ENCODE measurements around the gene EGLN1.
A peak's percentile ranks its signal among the peaks of the same experiment; 100 is the strongest.

Gene EGLN1

DNA sequence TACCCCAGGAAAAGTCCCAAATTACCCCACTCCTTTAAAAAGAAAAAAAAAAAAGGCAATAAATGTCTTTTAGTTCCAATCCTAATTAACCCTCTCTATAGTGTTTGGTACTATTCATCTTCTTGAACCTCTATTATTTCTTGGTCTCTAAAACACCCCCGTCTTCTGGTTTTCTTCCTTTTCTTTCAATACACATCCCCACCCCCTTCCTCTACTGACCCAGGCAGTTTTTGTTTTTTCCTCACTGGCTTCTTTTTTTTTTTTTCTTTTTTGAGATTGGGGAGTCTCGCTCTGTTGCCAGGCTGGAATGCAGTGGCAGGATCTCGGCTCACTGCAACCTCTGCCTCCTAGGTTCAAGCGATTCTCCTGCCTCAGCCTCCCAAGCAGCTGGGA, 26.1 kb downstream of the EGLN1 start:
- DNase-seq (ENCODE audit: low spot score): no peak

DNA sequence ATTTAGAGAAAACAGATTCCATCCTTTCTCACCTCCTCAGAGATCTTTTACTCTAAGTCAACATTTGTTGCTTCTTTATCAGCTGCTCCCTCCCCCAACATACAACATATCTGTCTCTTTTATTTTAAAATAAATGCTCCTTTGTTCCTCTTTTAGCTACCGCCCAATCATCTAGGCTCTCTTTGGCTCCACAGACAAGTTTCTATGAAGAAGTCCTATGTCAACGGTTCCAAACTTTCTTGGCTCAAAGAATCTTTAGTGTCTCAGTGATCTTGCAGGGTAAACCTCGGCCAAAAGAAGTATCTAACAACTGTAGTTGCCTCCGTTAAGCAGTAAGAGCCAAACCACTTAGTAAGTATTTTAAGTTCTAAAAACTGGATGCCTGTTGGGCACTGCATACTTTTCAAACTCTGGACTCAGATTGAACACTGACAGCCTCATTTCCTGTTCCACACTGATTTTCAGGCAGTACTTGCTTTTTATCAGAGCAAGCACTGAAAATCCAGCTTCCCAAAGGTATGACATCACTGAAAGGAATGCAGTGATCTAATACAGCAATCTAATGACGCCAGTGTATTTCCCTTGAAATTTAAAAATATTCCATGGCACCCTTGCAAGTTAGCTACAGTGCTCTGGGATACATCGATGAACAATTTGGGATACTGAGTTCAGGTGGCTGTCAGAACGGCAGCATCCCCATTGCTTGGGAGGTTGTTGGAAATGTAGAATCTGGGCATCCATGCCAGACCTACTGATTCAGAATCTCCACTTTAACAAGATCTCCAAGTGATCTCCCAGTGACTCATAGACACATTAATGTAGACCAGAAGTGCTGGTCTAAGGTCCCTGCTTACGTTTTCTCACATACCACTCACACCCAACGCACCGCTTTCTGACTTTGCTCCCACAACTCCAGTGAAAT, 26.8 kb downstream of the EGLN1 start:
- peak; percentile 88 for DNase-seq (ENCODE audit: low spot score)

DNA sequence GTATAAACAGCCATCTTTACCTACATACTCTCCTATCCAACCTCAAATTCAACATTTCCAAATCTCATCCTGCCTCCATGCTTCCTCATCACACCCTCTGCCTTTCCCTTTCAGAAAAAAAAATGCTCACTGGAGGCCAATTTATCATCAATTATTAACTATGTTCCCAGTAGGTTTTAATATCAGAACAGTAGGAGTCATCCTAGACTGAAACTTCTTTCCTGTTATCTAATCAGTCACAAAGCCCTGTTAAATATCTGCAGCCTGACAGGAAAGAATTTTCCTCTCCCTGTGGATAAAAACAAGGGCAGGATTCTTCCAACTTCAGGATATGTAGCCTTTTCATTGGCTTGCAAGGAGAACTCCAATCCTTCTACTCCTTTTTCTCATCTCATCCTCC, 28.4 kb downstream of the EGLN1 start:
- DNase-seq (ENCODE audit: low spot score): no peak

DNA sequence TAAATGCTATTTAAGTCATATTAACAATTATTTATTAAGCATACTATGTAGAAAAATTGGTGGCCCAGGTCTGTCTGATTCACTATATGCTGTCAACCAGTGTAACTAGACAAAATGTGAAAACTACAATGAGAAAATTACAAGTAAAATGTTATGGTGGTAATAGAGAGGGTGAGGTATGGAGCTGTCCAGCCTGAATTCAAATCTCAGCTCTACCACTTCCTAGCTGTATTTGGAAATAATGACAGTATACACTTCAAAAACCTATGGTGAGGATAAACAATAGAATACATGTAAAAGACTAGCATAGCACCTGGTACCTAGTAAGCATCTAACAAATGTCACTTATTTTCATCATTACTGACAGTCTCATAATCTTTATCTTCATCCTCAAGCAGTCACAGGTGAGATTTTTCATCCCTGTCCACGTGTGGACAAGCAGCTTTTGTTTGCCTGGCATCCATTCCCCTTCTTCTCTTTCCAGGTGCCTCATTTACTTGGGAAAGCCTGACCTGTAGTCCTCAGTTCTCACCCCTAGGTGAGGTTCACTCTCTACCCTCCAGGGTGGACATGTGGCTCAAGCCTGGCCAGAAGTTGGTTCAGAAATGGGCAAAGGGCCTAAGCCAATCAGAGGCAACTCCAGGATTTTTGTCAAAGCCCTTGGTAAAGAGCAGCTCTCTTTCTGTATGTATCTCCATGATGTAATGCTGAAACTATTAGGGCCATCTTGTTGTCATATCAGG, 29.5 kb downstream of the EGLN1 start:
- DNase-seq (ENCODE audit: low spot score): no peak

DNA sequence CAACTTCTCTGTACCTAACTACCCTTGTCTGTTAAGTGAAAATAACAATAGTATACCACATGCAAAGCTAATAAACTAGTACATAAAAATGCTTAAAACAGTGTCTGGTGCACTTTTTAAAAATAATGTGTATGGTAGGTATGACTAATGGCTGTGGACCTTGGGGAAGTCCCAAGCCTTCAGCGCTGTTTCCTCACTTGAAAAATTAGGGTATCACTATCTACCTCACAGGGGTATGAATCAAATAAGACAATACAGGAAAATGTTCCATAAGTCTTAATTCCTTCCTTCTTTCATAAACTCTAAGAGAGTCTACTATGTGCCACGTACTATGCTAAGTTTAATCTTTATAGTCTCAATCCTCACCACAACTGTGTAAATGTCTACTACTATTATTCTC, 32.0 kb downstream of the EGLN1 start:
- DNase-seq (ENCODE audit: low spot score): no peak

DNA sequence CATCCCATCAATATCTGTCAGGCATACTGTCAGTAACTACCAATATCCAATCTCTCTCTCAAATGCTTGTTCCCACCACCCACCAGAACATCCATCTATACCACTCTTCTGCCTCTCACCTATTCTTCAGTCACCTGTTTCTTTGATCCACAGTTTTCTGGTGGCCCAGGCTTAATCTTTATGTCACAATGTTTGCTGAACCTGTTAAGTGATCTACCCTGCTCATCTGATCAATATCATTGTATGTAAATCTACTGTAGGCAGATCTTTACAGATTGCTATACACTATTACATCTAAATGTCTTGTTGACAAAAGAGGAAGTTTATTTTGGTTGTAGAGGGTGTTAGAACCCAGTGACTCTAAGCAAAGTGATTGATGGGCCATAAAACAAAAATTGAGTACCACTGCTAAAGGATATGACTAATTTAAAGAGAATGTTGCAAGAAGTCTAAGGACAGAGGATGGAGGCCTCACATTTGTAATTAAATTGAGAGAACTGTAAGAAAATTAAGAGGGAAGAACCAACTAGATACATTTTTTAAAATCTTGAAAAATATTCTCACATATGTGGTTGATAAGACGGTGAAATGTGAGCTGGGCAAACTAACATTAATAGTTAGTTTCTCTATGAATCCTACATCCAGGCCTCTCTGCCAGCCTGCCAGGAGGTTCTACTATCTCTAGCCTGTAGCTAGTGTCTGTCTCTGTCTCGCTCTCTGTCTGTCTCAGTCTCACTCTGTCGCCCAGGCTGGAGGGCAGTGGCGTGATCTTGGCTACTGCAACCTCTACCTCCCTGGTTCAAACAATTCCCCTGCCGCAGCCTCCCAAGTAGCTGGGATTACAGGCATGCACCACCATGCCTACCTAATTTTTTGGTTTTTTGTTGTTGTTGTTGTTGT, 34.1 kb downstream of the EGLN1 start:
- DNase-seq (ENCODE audit: low spot score): no peak

DNA sequence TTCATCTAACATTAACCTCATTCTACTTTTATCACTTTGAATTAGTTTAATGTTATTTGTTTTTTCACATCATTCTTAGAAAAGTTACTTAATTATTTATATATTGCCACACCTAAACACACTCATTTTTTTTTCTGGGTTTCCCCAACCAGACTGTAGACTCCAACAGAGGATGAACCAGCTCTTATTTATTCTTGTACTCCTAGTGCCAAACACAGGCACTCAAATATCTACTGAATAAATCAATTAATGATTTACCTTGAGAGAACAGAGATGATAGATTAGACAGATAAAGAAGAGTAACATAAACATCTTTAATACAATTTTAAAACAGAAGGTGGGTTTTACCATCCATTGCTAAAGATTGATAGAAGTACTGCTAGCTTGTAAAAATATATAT, 35.6 kb downstream of the EGLN1 start:
- no peak for DNase-seq (ENCODE audit: low spot score)

DNA sequence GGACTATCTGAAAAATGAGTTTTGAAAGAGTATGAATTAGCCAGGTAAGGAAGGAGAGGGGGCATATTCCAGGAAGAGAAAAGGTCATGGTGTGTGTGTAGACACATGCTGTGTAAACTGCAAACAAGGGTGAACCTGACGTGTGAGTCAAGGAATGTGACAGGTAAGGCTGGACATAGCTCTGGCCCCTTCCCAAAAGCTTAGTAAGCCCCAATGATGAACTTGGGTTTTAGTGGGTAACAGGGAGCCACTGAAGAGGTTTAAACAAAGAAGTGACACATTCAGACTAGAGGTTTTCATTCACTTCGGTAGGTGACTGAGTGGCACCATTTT, 36.7 kb downstream of the EGLN1 start:
- no peak for DNase-seq (ENCODE audit: low spot score)

DNA sequence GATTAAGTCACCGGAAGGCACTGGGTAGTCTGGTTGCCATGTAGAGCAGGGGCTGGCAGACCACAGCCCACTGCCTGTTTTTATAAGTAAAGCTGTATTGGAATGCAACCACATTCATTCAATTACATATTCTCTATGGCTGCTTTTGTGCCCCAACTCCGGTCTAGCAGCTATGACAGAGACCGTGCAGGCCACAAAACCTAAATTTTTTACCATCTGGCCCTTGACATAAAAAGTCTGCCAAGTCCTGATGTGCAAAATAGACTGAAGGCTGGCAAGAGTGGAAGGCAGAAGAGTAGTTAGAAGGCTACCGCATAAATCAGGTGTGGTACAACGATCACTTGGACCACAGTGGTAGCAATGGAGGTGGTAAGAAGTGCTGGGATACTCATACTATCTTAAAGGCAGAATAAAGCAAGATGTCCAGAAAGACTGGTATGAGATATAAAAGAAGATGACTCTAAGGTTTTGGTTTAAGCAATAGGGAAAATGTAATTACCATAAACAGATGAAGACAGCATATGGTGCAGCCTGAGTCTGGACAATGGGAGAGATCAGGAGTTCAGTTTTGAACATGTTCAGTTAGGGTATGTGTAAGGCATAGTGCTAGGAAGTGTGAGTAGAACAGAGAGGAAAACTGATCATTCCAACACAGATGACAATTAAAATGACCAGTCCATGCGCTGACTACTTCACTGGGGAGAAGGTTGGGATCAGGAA, 37.2 kb downstream of the EGLN1 start:
- DNase-seq (ENCODE audit: low spot score): no peak

DNA sequence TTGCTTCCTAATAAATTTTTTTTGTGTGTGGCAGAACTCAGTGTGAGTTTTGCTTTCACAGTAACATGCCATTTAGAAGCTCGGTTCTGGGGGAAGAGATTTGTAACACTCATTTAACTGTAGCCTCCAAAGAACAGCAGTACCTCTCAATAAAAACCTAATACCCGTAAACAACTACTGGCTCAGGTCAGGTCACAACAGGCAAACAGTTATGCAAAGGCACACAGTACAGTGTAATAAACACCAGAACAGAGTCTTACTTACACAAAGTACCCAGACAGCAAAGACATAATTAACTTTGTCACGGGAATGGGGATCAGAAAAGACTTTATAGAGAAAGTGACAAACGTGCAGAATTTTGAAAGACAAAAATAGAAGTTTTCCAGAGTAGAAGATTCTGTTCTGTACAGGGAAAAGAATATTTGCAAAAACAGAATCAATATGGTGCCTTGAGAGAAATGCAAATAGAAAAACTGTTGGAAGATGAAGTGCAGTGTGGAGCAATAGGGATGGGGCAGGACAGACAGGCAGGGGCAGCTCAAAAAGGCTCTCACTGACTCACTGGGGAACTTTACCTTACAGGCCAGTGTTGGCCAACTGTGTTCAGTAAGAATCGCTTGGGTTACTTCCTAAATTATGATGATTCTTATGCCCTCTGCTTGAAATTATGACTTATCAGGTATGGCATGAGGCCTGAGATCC, 38.8 kb downstream of the EGLN1 start:
- DNase-seq (ENCODE audit: low spot score): no peak

DNA sequence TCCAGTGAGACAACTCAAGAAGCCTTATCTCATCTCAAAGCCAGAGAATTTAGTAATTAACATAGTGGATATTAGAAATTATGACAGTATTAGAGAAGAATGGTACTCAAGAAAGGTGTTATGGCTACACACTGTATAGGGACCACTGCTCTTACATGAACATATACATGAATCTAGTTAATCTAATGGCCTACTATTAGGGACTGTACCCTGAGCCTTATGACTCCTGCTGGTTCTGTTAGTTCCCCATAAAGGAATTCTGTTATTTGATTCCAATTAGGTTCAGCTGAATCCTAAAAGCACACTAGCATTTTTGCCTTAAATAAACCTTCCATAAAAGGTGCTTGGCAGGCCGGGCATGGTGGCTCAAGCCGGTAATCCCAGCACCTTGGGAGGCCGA, 39.7 kb downstream of the EGLN1 start:
- no peak for DNase-seq (ENCODE audit: low spot score)

DNA sequence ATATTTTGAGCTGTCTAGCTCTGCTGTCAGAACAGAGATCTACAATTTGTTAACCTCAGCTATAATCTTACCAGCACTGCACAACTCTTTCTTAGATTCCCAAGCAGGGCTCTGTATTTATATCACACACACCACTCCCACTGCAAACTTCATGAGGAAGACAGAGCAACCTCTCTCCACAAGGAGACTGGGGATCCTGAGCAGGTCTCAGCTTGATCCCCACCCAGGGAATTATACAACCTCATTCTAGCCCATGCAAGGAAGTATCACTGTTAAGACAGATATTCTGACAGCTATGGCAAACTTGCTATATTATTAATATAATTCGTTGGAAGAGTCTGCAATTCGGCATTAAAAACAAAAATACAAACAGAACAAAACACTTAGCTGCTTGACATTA, 40.4 kb downstream of the EGLN1 start:
- DNase-seq (ENCODE audit: low spot score): no peak

DNA sequence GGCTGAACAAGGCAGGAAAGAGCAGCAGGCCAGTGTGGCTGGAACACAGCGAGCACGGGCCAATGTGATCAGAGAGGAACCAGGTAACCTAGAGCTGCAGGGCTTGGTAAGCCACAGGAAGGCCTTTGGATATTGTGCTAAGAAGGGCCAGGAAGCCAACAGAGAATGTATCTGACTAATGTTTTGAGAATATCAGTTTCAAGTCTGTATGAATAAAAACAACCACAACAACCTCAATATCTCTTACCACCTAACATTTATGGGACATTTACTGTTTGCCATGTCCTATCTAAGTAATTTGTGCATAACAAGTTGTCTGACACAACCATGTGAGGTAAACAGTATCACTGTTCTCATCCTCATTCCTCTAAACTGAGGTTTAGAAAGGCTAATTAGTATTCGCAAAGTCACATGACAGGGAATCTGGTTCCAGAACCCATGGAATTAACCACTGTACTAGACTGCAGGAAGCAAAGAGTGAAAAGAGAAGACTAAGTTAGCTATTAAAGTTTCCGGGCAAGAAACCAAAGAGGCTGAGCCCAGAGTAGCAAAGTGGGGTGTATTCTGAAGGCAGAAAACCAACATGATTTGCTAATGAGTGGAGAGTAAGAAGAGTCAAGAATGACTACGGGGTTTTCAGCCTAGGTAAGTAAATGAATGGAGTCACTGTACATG, 45.1 kb downstream of the EGLN1 start:
- no peak for DNase-seq (ENCODE audit: low spot score)

DNA sequence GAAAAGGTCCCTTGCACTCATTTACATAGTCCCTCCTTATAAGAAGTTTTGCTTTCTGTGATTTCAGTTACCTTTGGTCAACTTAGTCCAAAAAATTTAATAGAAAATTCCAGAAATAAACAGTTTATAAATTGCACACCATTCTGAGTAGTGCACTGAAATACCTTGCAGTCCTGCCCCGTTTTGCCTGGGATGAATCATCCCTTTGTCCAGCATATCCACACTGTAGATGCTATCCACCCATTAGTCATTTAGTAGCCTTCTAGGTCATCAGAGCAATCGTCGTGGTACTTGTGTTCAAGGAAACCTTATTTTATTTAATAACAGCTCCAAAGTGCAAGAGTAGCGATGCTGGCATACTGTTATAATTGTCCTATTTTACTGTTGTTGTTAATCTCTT, 46.0 kb downstream of the EGLN1 start:
- no peak for DNase-seq (ENCODE audit: low spot score)

DNA sequence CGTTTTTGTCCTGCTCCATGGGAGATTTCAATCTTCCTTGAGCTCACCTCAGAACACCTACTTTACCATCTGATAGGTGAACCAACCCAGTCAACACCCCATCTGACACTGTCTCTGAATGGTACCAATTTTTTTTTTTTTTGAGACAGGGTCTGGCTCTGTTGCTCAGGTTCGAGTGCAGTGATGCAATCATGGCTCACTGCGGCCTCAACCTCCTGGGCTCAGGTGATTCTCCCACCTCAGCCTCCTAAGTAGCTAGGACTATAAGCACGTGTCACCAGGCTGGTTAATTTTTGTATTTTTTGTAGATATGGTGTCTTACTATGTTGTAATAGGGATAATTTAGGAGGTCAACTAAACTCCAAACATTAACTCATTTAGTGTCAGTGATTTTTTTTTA, 47.7 kb downstream of the EGLN1 start:
- DNase-seq (ENCODE audit: low spot score): no peak

DNA sequence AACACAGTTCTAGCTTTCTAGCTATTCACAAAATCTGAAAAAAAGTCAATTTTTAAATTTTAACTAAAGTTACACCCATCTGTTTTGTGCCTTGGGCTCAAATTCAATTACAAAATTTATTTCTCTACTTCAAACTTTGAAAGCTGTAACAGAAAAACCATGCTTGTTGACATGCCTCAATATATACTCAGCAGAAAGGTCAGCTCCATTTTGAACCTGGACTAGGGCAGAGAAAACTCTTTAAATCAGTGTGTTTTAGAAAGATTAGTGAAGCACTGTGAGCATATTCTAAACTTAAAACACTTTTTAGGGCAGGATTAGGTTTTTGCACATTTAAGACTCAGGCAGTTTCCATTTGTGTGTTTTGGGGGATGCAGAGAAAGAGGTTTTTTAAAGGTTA, 49.6 kb downstream of the EGLN1 start:
- no peak for DNase-seq (ENCODE audit: low spot score)

DNA sequence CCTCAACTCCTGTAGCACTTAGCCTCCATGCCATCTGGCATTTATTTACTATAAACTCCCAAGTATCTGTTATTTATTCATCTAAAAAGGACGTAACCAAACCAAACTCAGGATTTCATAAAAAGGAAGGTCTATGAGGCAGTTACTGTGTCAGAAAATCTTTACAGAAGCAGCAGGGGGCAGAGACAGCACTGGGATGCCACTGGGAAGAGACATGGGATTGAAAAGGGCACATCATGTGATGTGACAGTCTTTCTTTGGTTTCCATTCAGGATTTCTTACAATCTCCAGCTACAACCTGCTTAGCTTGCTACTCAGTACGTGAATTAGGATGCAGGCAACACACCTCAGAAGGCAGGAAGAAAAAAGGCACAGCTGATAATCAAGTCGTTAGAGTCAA, 52.8 kb downstream of the EGLN1 start:
- DNase-seq (ENCODE audit: low spot score): no peak

DNA sequence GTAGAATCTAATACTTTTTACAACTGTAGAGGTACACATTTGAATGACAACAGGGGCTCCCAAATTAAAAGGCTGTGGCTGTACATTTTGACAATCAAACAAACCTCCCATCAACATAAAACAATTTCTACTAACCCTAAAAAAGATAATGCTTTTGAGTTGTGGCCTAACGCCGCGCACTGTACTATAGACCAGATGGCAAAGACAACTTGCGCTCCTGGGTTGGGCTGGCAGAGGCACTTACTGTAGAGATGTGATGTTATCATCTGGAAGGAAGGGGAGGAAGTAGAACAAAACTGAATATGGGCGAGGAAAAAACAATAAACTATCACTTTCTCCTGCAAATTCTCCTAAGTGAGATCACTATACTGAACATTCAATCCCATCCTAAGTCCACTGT, 57.9 kb downstream of the EGLN1 start:
- no peak for DNase-seq (ENCODE audit: low spot score)

DNA sequence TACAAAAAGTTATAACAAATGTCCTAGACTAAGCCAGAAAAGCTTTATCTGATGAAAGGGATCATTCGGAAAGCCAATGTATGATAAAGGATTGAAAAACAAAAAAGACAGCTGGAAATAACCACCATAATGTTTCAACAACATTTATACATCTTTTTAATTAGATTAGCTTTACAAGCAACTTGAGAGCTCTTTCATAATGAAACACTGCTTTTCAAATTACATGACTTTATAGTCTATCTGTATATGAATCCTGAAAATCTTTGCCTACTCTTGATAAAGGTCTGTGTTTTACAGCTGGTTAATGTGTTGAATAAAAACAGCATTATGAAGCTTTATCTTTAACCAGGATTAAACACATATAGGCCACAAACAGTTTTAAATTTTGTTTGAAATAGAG, 58.5 kb downstream of the EGLN1 start:
- DNase-seq (ENCODE audit: low spot score): no peak

DNA sequence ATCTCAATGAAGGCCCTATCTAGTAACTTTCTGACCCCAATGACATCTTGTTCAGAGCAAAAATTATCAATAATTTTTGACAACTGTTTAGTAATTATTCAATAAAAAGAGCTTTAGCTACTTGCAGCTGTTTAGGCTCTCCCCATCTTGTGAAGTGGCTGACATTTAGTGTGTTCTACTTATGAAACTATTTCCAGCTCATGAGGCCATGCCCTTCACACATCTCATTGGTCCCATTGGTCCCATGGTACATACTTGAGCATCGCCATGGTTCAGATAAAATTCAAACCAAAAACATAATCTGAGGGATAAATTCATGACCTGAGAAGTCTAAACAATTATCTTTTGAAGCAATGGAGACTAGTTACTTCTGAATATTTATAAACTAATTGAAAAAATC, 59.8 kb downstream of the EGLN1 start:
- no peak for DNase-seq (ENCODE audit: low spot score)

DNA sequence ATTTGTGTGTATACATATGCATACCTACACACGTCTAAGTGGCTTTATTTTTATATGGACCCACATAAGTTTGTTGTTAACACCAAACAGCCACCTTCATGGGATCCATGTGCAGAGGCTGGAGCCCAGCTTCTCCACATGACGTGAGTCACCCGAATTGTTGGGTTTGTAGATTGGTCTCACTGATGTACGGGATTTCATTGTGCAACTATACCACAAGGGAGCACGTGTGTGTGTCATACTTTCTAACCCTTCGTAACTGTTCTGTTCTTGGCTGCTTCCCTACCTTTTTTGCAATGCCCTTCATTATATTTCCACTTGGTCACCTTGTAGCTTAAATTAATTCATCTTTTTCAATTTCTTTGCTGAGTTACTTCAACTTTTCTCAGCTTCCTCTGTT, 63.0 kb downstream of the EGLN1 start:
- DNase-seq (ENCODE audit: low spot score): no peak

Data from COLO829 (cell line).